Stimulated activated naive CD8-positive, alpha-beta T cell treated with anti-CD3 and anti-CD28 coated beads, Interleukin-15, Interleukin-2, amounts not matched to agents 100 U/mL and 50 U/mL, for 24 hours (primary cell): ENCODE data around the gene NOS1AP.
"Not testable (repeated sequence)": the region's sequence is repeated elsewhere in the genome, so short reads cannot be mapped to it uniquely, and the experiment has no call there.

ENCODE experiments used
- ATAC-seq: fragments of 150-1000 bp; cut with Tn5 transposase; one replicate; pipeline ENCODE4 v1.10.0; 2021
- DNase-seq: peaks from one replicate; pipeline ENCODE4 v3.0.0; 2021

NOS1AP gene

GRCh38 chr1:162169031-162169790 lies 99.7 kb downstream of the NOS1AP start:
- no peak for DNase-seq
- ATAC-seq, result no peak

- no peak for ATAC-seq
- DNase-seq, result no peak
Observed at GRCh38 chr1:162171111-162171510, 101.6 kb downstream of the NOS1AP start.

GRCh38 chr1:162172311-162173102 lies 103.0 kb downstream of the NOS1AP start:
- no peak for ATAC-seq

DNA sequence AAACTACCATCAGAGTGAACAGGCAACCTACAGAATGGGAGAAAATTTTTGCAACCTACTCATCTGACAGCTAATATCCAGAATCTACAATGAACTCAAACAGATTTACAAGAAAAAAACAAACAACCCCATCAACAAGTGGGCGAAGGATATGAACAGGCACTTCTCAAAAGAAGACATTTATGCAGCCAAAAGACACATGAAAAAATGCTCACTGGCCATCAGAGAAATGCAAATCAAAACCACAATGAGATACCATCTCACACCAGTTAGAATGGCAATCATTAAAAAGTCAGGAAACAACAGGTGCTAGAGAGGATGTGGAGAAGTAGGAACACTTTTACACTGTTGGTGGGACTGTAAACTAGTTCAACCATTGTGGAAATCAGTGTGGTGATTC lies 104.1 kb downstream of the NOS1AP start:
- ATAC-seq, DNase-seq: not testable (repeated sequence)

More at GRCh38 chr1:162172311-162173102, 103.0 kb downstream of the NOS1AP start:
- no peak for DNase-seq

DNA sequence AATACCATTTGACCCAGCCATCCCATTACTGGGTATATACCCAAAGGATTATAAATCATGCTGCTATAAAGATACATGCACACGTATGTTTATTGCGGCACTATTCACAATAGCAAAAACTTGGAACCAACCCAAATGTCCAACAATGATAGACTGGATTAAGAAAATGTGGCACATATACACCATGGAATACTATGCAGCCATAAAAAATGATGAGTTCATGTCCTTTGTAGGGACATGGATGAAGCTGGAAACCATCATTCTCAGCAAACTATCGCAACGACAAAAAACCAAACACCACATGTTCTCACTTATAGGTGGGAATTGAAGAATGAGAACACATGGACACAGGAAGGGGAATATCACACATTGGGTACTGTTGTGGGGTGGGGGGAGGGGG lies 104.5 kb downstream of the NOS1AP start:
- ATAC-seq, DNase-seq: not testable (repeated sequence)

GRCh38 chr1:162175379-162176081 lies 106.0 kb downstream of the NOS1AP start:
- DNase-seq (no peak), ATAC-seq (no peak)

- DNase-seq (no peak), ATAC-seq (no peak)
Observed at GRCh38 chr1:162177126-162177525, 107.6 kb downstream of the NOS1AP start.

DNA sequence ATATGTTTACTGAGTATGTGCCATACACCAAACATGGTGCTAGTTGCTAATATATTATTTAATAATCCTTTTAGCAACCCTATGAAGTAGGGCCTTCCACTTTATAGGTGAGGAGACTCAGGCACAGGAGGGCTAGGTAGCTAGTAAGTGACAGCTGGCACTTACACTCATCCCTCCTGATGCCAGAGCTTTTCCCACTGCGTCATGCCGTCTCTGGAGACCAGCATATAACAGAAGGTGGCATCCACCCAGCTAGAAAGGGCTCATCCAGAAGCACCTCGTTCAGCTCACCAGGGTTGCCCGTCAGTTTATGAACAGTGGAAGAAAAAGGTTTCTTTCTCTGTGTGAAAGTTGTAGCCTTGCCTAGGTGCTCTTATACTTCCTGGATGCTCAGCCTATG lies 108.9 kb downstream of the NOS1AP start:
- DNase-seq (no peak), ATAC-seq (no peak)

DNA sequence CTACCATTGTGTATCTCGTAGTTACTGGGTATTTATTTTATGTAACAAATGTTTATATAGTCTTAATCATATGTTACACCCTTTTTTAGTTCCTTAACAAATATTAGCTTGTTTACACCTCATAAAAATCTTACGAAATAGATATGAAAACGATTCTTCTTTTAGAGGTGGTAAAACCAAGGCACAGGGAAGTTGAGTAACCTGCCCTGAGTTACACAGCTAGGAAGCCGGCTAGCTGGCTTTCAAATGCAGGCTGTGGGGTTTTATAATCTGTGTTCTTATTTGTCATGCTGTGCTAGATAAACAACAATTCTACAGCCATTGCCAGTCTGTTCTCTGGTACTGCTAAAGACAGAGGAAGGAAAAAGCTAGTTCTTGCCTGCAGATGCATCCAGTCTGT lies 109.6 kb downstream of the NOS1AP start:
- ATAC-seq (no peak), DNase-seq (no peak)

DNA sequence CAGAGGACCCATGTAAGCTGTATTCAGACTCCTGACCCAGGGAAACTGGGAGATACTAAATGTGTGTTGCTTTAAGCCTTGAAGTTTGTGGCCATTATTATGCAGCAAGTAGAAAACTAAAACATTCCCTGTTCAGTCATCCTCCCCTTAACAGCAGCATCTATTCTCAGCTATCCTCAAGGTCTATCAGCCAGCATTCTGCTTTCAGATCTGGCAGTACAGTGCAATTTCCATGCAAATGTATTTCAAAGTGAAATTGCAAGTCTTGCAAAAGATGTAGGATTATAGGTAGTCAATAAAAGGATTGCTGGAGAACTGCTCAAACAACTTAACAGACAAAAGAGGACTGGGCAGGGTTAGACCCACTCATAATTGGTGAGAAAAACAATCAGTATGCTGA lies 111.3 kb downstream of the NOS1AP start:
- ATAC-seq (no peak), DNase-seq (no peak)

GRCh38 chr1:162182090-162182489 lies 112.6 kb downstream of the NOS1AP start:
- no peak for ATAC-seq
- DNase-seq, result no peak

DNA sequence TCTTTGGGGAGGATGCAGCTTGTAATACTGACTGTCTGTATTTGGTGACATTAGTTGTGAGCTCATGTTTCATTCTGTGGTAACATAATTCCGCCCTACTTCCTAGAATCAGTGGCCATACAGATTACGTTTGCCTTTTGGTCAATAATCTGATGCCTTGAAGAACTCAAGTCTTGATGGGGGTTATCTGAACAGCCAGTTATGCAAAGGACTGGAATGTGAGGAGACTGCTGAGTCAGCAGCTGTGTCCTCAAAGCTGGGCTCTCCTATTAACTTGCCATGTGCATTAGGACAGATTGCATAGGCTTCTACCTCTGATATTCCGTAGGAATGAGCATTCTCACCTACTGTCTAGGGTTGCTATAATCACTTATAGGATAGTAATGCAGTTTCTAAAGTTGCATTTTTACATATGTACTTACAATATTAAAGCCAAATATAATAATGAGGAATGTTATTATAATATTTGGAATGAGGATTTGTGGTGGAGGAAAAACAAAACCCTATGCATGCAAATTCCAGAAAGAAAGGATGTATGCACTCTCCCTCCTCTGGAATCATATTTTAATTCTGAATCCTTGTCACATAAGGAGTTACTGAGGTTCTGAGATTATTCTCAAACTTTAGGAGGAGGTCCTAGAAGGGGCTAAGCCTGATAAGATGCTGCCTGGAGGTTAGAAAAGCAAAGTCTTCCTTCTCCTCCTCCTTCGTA lies 116.0 kb downstream of the NOS1AP start:
- no peak for DNase-seq
- no peak for ATAC-seq

- no peak for DNase-seq
- no peak for ATAC-seq
Observed at GRCh38 chr1:162186026-162186374, 116.5 kb downstream of the NOS1AP start.

GRCh38 chr1:162186406-162186805 lies 116.9 kb downstream of the NOS1AP start:
- DNase-seq (no peak), ATAC-seq (no peak)

DNA sequence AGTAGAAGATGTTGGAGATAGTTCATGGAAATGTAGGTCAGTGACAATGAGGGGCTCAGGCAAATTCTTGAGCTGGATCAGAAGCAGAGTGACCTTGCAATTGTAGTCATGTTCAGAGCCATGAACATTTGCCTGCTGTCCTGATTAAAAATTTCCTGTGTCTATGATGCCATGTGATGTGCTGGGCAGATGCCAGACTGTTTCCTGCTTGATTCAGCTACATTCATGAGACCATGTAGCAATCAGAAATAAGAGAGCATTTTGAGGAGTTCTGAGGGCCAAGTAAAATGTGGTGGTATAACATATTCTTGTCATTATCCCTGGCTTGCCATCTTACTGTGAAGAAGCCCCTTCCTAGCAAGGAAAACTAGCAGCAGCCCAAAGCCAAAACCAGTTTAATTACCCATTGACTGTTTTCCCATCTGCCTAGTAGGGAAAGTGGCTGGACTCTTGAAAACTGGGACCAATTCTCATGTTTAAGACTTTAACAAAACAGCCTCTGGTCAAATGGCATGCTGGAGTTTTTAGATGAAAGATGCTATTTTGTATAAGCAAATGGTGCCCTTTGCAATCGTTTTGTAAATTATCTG lies 118.3 kb downstream of the NOS1AP start:
- DNase-seq (no peak), ATAC-seq (no peak)

GRCh38 chr1:162189345-162189744 lies 119.9 kb downstream of the NOS1AP start:
- no peak for ATAC-seq
- no peak for DNase-seq

- ATAC-seq, result no peak
- no peak for DNase-seq
Observed at GRCh38 chr1:162191396-162192305, 122.2 kb downstream of the NOS1AP start.

- no peak for ATAC-seq
- no peak for DNase-seq
Observed at GRCh38 chr1:162192306-162192678, 122.8 kb downstream of the NOS1AP start.

- no peak for DNase-seq
- ATAC-seq, result no peak
Observed at GRCh38 chr1:162192763-162193162, 123.3 kb downstream of the NOS1AP start.

DNA sequence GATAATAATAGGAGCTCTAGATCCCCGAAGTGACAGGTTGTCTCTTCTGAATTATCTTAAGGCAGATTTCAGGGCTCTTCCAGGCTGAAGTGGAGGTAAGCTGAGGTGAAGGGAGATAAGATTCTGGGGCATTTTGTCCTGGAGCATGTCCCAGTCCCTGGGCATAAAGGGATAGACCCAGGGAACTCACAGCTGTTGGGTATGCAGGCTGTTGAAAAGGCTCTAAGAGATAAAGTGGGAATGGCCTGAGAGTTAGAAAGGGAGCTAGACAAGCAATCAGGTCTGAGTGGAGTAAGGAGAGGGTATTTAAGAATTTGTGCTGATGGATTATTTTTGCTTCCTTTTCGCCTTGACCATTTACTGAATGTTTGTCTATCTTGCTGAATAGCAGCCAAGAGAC lies 123.7 kb downstream of the NOS1AP start:
- DNase-seq (no peak), ATAC-seq (no peak)

- no peak for DNase-seq
- no peak for ATAC-seq
Observed at GRCh38 chr1:162193815-162194214, 124.3 kb downstream of the NOS1AP start.
